ENCODE data around the gene WDR82.

WDR82 gene

DNA sequence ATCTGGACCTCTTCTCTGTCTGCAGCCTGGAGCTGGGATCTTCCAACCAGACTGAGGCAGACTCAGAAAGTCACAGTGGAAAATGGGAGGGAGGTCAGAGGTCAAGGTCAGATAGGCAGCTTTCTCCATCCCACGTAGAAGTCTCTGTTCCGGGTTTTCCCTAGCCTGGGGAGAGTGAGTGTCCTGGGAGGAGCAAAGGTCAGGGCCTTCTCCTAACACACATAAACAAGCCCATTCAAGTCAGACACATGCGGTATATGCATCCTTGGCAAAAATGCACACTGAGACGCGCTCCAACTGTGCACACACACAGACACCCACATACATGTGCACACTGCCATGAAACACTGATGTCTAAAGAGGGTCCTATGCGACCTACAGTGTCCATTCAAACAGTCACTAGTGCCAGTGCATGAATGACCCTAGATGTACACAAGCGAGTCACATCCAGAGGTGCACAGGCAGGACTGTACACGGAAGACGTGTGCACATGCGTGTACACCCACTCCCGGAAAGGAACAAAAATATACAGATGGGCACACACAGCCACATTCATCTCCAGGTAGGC is 40.2 kb downstream of the WDR82 start:
- no peak for DNase-seq (ENCODE audit: low read depth)

GRCh38 chr3:52237657-52238172 is 40.7 kb downstream of the WDR82 start:
- DNase-seq (ENCODE audit: low read depth), result peak; percentile 80

- DNase-seq (ENCODE audit: low read depth), result no peak
Observed at GRCh38 chr3:52237006-52237656, 41.3 kb downstream of the WDR82 start.

DNA sequence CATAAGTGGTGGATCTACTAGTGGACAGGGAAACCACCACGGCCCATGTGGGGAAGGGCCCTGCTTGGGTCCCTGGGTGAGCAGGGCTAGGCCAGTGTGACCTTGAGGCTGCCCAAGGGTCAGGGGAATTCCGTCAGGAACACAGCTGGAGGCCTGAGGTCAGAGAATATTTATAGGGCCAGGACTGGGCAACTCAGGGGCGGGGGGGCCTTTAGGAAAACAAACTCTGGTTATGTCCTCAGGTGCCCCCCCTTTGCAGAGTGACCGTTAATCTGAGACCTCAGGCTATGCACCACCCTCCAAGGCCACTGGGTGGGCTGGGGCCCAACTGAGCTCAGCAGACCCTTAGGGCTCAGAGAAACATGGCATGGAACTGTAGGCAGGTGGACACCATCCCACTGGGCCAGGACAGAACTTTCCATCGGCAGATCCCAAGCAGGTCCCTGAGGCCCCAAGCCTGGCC is 42.0 kb downstream of the WDR82 start:
- DNase-seq (ENCODE audit: low read depth), result no peak

GRCh38 chr3:52234516-52235447 is 43.7 kb downstream of the WDR82 start:
- DNase-seq (ENCODE audit: low read depth), result no peak

DNA sequence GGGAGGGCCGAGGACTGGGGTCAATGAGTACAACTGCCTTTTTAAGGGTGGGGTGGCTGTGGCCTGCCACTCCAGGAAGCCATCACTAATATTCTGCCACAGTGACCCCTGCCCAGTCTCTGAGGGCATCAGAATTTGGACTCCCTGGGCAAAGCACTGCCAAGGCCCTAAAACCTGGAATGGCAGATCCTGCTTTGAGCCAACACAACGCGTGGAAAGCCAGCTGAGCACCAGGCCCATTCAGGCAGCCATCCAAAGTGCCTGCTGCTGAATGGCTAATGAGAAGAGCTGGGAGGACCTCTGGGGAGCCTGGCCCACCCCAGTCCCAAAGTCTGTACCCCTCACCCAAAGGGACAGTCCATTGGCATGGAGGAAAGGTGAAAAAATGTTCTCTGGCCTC is 44.5 kb downstream of the WDR82 start:
- DNase-seq (ENCODE audit: low read depth), result no peak

DNA sequence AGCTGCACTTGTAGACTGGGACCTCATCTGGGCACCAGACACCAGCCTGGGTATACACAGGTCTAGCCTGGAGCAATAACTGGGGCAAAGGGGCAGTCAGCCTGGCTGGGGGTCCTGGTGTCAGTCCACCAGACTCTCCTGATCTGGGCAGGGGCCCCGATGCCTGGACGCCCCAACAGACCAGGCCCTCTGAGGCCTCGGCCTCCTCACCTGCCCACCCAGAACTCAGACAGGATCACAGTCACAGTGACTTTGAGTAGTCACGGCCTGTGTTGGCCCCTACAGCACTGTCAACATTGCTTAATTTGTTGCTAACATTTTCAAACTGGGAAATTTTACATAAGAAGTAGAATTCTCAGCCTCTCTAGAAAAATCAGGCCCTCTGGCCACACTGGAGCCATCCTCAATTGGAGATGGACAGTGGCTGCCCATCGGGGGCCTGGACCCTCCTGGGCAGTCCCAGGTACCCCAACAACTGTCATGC is 45.3 kb downstream of the WDR82 start:
- DNase-seq (ENCODE audit: low read depth), result no peak

- no peak for DNase-seq (ENCODE audit: low read depth)
Observed at GRCh38 chr3:52232279-52233107, 46.0 kb downstream of the WDR82 start.

- no peak for DNase-seq (ENCODE audit: low read depth)
Observed at GRCh38 chr3:52231502-52232278, 46.8 kb downstream of the WDR82 start.

DNA sequence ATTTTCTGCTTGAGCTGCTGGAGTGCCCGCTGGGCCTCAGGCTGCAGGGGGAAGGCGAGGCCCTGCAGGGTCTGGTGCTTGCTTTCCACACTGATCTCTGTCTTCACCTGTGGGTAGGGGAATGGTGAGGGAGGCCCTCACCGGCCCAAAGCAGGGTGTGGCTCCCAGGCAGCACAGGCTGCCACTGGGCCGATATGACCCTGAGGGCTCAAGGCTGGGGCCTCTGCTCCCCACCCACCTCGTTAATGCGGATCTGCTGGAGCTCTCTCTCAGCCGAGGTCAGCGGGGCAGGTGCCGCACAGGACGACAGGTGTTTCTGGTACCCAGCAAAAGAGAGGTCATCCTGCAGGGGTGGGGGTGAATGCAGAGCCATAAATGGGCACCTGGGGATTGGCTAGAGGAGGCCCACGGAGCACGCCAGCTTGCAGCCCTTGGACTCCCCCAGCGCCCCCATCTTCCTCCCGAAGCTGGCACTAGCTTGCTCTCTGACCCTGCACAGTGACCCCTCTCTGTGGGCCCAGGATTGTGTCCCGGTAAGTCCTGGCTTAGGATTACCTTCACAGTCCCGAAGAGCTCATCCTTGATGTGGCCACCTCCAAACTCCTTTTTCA is 47.5 kb downstream of the WDR82 start:
- no peak for DNase-seq (ENCODE audit: low read depth)

- no peak for DNase-seq (ENCODE audit: low read depth)
Observed at GRCh38 chr3:52230461-52230860, 48.0 kb downstream of the WDR82 start.

DNA sequence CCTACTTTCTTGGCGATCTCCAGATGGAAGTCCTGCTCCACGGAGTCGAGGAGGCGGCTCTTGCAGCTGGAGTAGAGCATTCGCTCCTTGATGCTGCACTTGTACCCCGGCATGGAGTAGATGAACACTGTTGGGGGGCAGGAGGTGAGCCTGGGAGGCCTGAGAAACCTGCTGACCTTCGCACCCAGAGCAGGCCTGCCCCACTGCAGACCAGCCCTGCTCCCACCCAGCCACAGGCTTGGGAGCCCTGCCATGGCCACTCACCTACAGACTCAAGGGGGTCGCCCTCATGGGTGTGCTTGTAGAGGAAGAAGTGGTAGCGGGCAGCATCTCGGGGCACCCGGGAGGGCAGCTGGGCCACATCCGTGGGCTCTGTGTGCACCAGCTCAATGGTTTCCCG is 48.8 kb downstream of the WDR82 start:
- DNase-seq (ENCODE audit: low read depth), result no peak

DNA sequence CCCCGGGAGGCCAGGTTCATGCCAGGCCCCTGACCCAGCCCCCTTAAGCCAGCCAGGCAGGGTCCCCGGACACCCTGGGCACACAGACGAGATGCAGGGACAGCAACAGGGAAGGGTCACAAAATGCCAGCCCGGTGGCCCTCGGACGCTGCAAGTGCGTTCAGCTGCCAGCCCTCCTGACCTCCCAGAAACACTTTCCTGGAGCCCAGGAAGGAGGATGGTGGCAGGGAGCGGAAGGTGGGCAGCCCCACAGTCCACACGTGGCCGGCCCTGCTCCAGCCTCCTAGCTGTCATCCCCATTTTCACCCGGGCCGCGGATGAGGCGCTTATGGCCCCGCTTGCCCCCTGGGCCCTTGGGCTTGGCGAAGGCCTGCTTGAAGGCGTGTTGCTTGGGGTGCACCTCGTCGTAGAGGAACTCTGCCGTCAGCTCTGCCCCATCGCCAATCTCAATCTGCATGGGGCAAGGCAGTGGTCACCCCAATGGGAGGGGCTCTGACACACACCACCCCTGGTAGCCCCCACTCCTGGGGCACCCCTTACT is 49.6 kb downstream of the WDR82 start:
- DNase-seq (ENCODE audit: low read depth), result no peak

DNA sequence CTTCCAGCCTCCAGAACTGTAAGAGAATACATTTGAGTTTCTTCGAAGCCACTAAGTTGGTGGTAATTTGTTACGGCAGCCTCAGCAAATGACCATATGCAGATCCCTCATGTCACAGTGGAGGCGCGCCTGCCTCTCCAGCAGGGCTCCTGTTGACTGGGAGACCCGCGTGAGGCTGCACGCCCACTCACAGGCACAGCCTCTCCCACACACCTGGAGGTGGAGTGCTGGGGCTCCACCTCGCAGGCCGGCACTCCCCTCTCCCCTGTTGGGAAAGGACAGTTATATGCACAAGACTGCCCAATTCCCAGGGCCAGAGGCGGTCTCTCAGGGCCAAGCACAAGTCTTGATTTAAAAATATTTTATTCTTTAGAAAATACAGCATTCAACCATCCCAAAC is 50.2 kb downstream of the WDR82 start:
- DNase-seq (ENCODE audit: low read depth), result no peak

DNA sequence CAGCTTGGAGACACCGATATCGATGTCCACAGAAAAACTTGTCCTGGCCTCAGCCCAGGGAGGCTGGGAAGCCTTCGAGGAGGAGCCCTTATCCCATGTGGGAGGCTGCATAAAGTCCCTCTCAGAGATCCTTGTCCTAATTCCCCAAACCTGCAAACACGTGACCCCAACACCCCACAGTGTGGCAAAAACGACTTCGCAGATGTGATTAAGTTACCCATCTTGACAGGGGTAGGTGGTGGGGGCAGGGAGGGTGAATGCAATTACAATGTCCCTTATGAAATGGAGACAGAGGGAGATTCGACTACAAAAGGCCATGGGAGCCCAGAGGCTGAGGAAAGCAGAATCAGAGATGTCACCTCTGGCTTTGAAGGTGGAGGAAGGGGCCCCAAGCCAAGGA is 50.7 kb downstream of the WDR82 start:
- DNase-seq (ENCODE audit: low read depth), result no peak

DNA sequence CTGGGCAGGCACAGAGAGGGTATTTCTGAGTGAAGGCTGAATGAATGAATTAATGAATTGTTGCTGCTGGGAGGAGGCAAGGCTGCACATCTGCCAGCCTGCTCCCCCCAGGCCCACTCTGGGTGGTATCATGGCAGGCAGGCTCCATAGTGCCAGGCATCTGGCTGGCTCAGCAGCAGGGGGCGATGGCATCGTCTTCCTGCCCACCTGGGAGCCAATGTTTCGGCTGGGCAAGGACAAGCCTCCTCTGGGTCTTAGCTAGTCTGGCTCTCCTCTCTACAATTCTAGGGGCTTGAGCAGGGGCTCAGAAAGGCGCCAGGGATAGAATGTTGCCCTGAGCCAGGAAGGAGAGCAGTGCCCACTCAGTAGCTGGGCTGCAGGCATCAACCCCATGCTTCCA is 51.3 kb downstream of the WDR82 start:
- no peak for DNase-seq (ENCODE audit: low read depth)

- no peak for DNase-seq (ENCODE audit: low read depth)
Observed at GRCh38 chr3:52226229-52226817, 52.1 kb downstream of the WDR82 start.

GRCh38 chr3:52225452-52226228 is 52.8 kb downstream of the WDR82 start, which contains the start of gene TLR9:
TLR9 (minus strand) TSS chr3:52225645; CDS start chr3:52225529, 116 bp downstream.
- no peak for DNase-seq (ENCODE audit: low read depth)

Data from fibroblast of the conjunctiva (primary cell).